Panc1 (cell line): ENCODE data around the gene C15orf40.

ENCODE experiments used
- TCF7L2 ChIP-seq: IDR thresholded peaks from 2 replicates; pipeline ENCODE4 v1.6.1; 2011; ENCODE audit warnings: mild to moderate bottlenecking, low read depth, low read length, inconsistent platforms
- TF ChIP-seq, protein P1 (sequence below): fragments of 450-650 bp; IDR thresholded peaks from 2 replicates; pipeline ENCODE4 v1.5.1; 2017; ENCODE audit warnings: mild to moderate bottlenecking

DNA sequence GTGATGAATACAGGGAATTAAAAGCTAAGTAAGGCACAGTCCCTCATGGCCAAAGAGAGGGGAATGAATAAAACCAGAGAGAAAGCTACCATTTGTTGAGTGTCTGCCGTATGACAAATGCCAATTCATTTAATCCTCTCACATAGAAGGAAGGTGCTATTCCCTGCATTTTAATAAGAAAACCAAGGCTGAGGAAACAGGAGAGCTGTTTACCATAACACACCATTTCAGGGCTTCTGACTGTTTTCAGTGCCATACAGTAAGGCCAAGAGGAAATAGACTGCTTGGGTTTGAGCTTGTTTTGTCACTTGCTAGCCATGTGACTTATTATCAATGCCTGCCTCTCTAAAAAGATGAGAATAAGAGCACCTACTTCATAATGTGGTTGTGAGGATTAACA is 45.6 kb upstream of the C15orf40 start:
- TF ChIP-seq, protein P1, sequence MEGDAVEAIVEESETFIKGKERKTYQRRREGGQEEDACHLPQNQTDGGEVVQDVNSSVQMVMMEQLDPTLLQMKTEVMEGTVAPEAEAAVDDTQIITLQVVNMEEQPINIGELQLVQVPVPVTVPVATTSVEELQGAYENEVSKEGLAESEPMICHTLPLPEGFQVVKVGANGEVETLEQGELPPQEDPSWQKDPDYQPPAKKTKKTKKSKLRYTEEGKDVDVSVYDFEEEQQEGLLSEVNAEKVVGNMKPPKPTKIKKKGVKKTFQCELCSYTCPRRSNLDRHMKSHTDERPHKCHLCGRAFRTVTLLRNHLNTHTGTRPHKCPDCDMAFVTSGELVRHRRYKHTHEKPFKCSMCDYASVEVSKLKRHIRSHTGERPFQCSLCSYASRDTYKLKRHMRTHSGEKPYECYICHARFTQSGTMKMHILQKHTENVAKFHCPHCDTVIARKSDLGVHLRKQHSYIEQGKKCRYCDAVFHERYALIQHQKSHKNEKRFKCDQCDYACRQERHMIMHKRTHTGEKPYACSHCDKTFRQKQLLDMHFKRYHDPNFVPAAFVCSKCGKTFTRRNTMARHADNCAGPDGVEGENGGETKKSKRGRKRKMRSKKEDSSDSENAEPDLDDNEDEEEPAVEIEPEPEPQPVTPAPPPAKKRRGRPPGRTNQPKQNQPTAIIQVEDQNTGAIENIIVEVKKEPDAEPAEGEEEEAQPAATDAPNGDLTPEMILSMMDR = no peak
- TF ChIP-seq TCF7L2 = no peak
